Left lung (tissue), 10 donors: ENCODE data around the gene PRPF18. TPM values are rescaled to one million over a fixed set of nuclear protein-coding genes. Genes with fewer than 3 reads are reported as not detected.

ENCODE experiments used
- ATAC-seq: fragments of 200-7000 bp; cut with Tn5 transposase; one replicate; pipeline ENCODE4 v1.9.1; 2020; ENCODE audit warnings: moderate library complexity
- DNase-seq, 4 donors: peaks; one replicate each; pipeline ENCODE4 v3.0.0-alpha.2; 2013 to 2020
- H3K27ac ChIP-seq, 2 donors: fragments of 200-600 bp; sonication (generic) in 1 of 2; one replicate each; pipeline versions ENCODE4 v1.5.0 to v1.8.0; 2020 to 2021
- H3K27me3 ChIP-seq, 2 donors: fragments of 200-600 bp; sonication (generic) in 1 of 2; one replicate each; pipeline versions ENCODE4 v1.5.0 to v1.8.0; 2020 to 2021
- H3K36me3 ChIP-seq, 2 donors: fragments of 200-600 bp; sonication (generic) in 1 of 2; one replicate each; pipeline versions ENCODE4 v1.5.0 to v1.8.0; 2020 to 2021
- H3K4me1 ChIP-seq, 2 donors: fragments of 200-600 bp; one replicate each; pipeline ENCODE4 v1.8.0; 2021
- H3K4me3 ChIP-seq, 2 donors: fragments of 200-600 bp; sonication (generic) in 1 of 2; one replicate each; pipeline versions ENCODE4 v1.5.0 to v1.8.0; 2020 to 2021; ENCODE audit warnings: mild to moderate bottlenecking in 1 of 2
- H3K9me3 ChIP-seq, 2 donors: fragments of 200-600 bp; sonication (generic) in 1 of 2; one replicate each; pipeline versions ENCODE4 v1.5.0 to v1.8.0; 2020 to 2021
- CTCF ChIP-seq, 2 donors: fragments of 200-600 bp; sonication (generic) in 1 of 2; IDR thresholded peaks; one replicate each; pipeline versions ENCODE4 v1.5.0 to v1.8.0; 2021; ENCODE audit warnings: antibody characterized with exemption in 2 of 2
- intact Hi-C, 2 donors: fragments of 100-400 bp; cut with DNase I; formaldehyde crosslinking; loops; one replicate each; pipeline versions ENCODE4 v1.11.2 to v1.14.2; 2022
- polyA plus RNA-seq, 6 donors: library from polyadenylated mRNA; unstranded; fragments of 120-200 nt; gene quantifications; one replicate each; pipeline ENCODE4 v1.2.1, GENCODE V29; 2013; ENCODE audit not compliant: insufficient read length in 6 of 6
- total RNA-seq, 2 donors: library from RNA; stranded (reverse); fragmentation: NEBNext Ultra II Directional; extraction: Animal tissue kit (Norgen Biotek cat#: 25700); gene quantifications; one replicate each; pipeline ENCODE4 v1.2.1, GENCODE V29; 2021
- donor health status: DM: no; HTN: yes; CAD: no.
- donor health status: DM: no; HTN: no; CAD: no.

Gene PRPF18
- total and polyA plus RNA-seq, 8 donors = 17.0 to 29.1 (median 26.1) TPM

- no peak for ATAC-seq
- no peak for DNase-seq
- intact Hi-C loops = no loop called here
Measured at GRCh38 chr10:13555884-13556510, 30.8 kb upstream of the PRPF18 start.

DNA sequence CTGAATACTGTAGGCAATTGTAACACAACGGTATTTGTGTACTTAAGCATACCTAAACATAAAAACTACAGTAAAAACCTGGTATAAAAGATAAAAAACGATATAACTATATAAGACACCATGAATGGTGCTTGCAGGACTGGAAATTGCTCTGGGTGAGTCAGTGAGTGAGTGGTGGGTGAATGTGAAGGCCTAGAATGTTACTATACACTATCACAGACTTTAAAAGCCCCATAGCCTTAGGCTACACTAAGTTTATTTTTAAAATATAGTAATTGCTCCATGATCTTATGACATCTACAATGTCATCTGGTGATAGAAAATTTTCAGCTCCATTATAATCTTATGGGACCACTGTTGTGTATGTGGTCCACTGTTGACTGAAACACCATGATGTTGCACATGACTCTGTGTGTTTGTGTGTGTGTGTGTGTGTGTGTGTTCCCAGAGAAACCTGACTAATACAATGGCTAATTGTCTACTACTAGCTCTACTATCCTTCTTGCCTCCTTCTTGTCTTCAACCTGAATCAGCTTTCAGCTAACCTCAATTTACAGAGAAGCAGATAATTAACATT is 27.6 kb upstream of the PRPF18 start:
- Histone ChIP-seq H3K27me3 (no peaks in the 10 kb centered on the region), H3K9me3 (no peaks in the 10 kb centered on the region), H3K4me3 (no peak overlapping the region), H3K27ac (no peak overlapping the region), H3K36me3 (no peaks in the 10 kb centered on the region), H3K4me1 (no peaks in the 10 kb centered on the region)
- ATAC-seq (no peak), DNase-seq (no peak)
- no peak for TF ChIP-seq CTCF (IDR thresholded peaks at IDR 0.05)
- intact Hi-C loops = no loop called here

More at GRCh38 chr10:13555884-13556510, 30.8 kb upstream of the PRPF18 start:
- H3K36me3 ChIP-seq = no peaks in the 10 kb centered on the region
- no peaks in the 10 kb centered on the region for H3K4me1 ChIP-seq
- H3K9me3 ChIP-seq = peaks cover 0 to 4% of the 10 kb centered on the region in 2 donors
- H3K27ac ChIP-seq = no peak overlapping the region
- H3K27me3 ChIP-seq = peaks cover 0 to 3% of the 10 kb centered on the region in 2 donors
- TF ChIP-seq CTCF (IDR thresholded peaks at IDR 0.05) = no peak
- H3K4me3 ChIP-seq = no peak overlapping the region

DNA sequence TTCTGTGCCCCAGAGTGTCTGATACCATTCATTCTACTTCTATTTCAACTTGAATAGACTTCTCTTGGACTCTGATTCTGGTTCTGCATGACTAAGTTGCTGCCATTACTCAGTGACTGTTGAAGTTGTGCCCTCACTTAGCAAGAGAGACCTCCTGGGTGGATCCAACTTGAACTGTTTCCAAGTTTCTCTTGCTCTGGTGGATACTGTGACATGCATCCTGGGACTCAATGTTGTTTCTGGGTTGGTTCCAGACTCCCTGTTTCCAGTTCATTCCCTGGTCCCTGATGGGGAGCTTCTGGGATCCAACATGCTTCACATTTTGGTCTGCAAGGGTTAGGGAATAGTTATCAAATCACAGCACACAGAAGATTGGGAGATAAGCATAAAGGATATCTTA is 26.2 kb upstream of the PRPF18 start:
- Histone ChIP-seq H3K4me1 (no peaks in the 10 kb centered on the region), H3K36me3 (no peaks in the 10 kb centered on the region), H3K27me3 (no peaks in the 10 kb centered on the region), H3K9me3 (no peaks in the 10 kb centered on the region), H3K27ac (no peak overlapping the region), H3K4me3 (no peak overlapping the region)
- intact Hi-C loops = no loop called here
- TF ChIP-seq CTCF (IDR thresholded peaks at IDR 0.05) = no peak
- DNase-seq = no peak
- ATAC-seq = no peak

DNA sequence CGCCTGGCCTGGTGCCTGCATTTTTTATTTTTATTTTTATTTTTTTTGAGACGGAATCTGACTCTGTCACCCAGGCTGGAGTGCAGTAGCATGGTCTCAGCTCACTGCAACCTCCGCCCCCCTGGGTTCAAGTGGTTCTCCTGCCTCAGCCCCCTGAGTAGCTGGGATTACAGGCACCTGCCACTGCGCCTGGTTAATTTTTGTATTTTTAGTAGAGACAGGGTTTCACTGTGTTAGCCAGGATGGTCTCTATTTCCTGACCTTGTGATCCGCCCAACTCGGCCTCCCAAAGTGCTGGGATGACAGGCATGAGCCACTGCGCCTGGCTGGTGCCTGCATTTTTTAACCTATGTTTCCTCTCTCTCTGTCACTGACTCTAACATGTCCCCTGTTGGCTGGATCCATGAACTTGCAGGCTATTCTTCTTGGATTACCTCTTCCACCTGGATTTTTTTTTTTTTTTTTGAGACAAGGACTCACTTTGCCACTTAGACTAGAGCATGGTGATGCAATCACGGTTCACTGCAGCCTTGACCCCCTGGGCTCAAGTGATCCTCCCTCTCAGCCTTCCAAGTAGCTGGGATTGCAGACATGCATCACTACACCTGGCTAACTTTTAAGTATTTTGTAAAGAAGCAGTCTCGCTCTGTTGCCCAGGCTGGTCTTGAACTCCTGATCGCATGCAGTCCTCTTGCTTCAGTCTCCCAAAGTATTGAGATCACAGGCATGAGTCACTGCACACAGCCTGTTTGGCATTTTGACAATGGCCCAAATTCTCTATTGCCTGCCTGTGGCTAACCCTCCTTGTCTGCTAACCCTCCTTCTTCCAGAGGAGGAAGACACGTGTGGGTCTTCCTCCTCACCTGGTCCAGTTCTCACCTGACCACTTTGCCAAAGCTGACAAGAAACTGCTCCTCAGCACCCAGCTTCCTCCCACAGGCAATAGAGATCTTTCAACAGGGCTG is 23.0 kb upstream of the PRPF18 start:
- no peak for ATAC-seq

More for the DNA sequence above, 23.0 kb upstream of the PRPF18 start:
- no peak for DNase-seq
- H3K27ac ChIP-seq = no peak overlapping the region
- no peaks in the 10 kb centered on the region for H3K27me3 ChIP-seq
- intact Hi-C loops = no loop called here
- TF ChIP-seq CTCF (IDR thresholded peaks at IDR 0.05) = no peak
- H3K4me1 ChIP-seq = peaks cover 0 to 9% of the 10 kb centered on the region in 2 donors
- H3K9me3 ChIP-seq = no peaks in the 10 kb centered on the region
- no peaks in the 10 kb centered on the region for H3K36me3 ChIP-seq
- H3K4me3 ChIP-seq = no peak overlapping the region
